Peyer's patch (tissue), 4 donors: ENCODE results near the gene SERPINB8.

ENCODE experiments used
- CTCF ChIP-seq, 6 experiments: fragments of 450-650 bp in 4 of 6; fragments of 200-600 bp in 2 of 6; sonication (generic) in 1 of 6; IDR thresholded peaks; one replicate each; pipeline ENCODE4 v1.5.1; 2017 to 2019; ENCODE audit warnings: antibody characterized with exemption in 6 of 6, mild to moderate bottlenecking in 3 of 6, moderate library complexity in 1 of 6
- POLR2A ChIP-seq, 2 donors: fragments of 450-650 bp; IDR thresholded peaks; one replicate each; pipeline ENCODE4 v1.5.1; 2017; ENCODE audit warnings: antibody characterized with exemption in 2 of 2, mild to moderate bottlenecking in 2 of 2, moderate library complexity in 2 of 2

- TF ChIP-seq CTCF (IDR thresholded peaks at IDR 0.05): no peak
- TF ChIP-seq POLR2A (IDR thresholded peaks at IDR 0.05): no peak
These were observed 16.1 kb upstream of the SERPINB8 start for GRCh38 chr18:63953811-63954210.
